ENCODE data around the gene RREB1. TPM values are rescaled to one million over a fixed set of nuclear protein-coding genes. Genes with fewer than 3 reads are reported as not detected.

RREB1 gene
- total and polyA plus RNA-seq, 2 experiments from 2014 or later: 8.5 to 25.5 TPM

GRCh38 chr6:7271205-7271534 is 163.4 kb downstream of the RREB1 start:
- ATAC-seq (no peak), DNase-seq (ENCODE audit: low spot score) (no peak)
- Mint-ChIP-seq H3K27ac (no peak overlapping the region), H3K27me3 (ENCODE audit: insufficient read depth, low read depth, poor library complexity) (peaks cover 2% of the 10 kb centered on the region), H3K36me3 (ENCODE audit: low read depth) (no peaks in the 10 kb centered on the region), H3K4me3 (no peak overlapping the region), H3K9me3 (no peaks in the 10 kb centered on the region), H3K4me1 (0 out of 3 replicates have a peak, but pooled peaks cover 3% of the 10 kb centered on the region)
- Histone ChIP-seq H3K9me2 (ENCODE audit: insufficient read depth) (no peaks in the 10 kb centered on the region), H3K4me2 (no peak overlapping the region), H3K4me1 (ENCODE audit: insufficient read depth) (no peaks in the 10 kb centered on the region), H3K4me3 (no peak overlapping the region), H4K20me1 (replicated peaks; ENCODE audit: insufficient read depth) (no peaks in the 10 kb centered on the region), H3K36me3 (ENCODE audit: insufficient read depth) (no peaks in the 10 kb centered on the region), H3K79me2 (replicated peaks; ENCODE audit: insufficient read depth) (no peaks in the 10 kb centered on the region), H3K27ac (ENCODE audit: low read depth) (no peak overlapping the region), H2AFZ (no peak overlapping the region), H3F3A (replicated peaks; ENCODE audit: low read depth) (no peaks in the 10 kb centered on the region), H3K27me3 (ENCODE audit: insufficient read depth) (no peaks in the 10 kb centered on the region)
- no peak for TF ChIP-seq POLR2AphosphoS5 (IDR thresholded peaks at IDR 0.05; ENCODE audit: low read depth)
- TF ChIP-seq ZNF114 (CRISPR knock-in tag; IDR thresholded peaks at IDR 0.05): no peak
- TF ChIP-seq, protein P1, sequence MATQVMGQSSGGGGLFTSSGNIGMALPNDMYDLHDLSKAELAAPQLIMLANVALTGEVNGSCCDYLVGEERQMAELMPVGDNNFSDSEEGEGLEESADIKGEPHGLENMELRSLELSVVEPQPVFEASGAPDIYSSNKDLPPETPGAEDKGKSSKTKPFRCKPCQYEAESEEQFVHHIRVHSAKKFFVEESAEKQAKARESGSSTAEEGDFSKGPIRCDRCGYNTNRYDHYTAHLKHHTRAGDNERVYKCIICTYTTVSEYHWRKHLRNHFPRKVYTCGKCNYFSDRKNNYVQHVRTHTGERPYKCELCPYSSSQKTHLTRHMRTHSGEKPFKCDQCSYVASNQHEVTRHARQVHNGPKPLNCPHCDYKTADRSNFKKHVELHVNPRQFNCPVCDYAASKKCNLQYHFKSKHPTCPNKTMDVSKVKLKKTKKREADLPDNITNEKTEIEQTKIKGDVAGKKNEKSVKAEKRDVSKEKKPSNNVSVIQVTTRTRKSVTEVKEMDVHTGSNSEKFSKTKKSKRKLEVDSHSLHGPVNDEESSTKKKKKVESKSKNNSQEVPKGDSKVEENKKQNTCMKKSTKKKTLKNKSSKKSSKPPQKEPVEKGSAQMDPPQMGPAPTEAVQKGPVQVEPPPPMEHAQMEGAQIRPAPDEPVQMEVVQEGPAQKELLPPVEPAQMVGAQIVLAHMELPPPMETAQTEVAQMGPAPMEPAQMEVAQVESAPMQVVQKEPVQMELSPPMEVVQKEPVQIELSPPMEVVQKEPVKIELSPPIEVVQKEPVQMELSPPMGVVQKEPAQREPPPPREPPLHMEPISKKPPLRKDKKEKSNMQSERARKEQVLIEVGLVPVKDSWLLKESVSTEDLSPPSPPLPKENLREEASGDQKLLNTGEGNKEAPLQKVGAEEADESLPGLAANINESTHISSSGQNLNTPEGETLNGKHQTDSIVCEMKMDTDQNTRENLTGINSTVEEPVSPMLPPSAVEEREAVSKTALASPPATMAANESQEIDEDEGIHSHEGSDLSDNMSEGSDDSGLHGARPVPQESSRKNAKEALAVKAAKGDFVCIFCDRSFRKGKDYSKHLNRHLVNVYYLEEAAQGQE (IDR thresholded peaks at IDR 0.05; ENCODE audit: unreplicated experiment): no peak
- TF ChIP-seq ETS1 (IDR thresholded peaks at IDR 0.05): no peak
- no peak for TF ChIP-seq JUNB (IDR thresholded peaks at IDR 0.05; ENCODE audit: unreplicated experiment)
- no peak for TF ChIP-seq CREB1 (CRISPR knock-in tag; IDR thresholded peaks at IDR 0.05; ENCODE audit: low read depth)
- TF ChIP-seq ZNF331 (CRISPR knock-in tag; IDR thresholded peaks at IDR 0.05; ENCODE audit: low read depth): no peak
- TF ChIP-seq EZH2 (IDR thresholded peaks at IDR 0.05; ENCODE audit: low read depth, unreplicated experiment): no peak
- TF ChIP-seq, protein P2, sequence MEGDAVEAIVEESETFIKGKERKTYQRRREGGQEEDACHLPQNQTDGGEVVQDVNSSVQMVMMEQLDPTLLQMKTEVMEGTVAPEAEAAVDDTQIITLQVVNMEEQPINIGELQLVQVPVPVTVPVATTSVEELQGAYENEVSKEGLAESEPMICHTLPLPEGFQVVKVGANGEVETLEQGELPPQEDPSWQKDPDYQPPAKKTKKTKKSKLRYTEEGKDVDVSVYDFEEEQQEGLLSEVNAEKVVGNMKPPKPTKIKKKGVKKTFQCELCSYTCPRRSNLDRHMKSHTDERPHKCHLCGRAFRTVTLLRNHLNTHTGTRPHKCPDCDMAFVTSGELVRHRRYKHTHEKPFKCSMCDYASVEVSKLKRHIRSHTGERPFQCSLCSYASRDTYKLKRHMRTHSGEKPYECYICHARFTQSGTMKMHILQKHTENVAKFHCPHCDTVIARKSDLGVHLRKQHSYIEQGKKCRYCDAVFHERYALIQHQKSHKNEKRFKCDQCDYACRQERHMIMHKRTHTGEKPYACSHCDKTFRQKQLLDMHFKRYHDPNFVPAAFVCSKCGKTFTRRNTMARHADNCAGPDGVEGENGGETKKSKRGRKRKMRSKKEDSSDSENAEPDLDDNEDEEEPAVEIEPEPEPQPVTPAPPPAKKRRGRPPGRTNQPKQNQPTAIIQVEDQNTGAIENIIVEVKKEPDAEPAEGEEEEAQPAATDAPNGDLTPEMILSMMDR (conservative IDR thresholded peaks at IDR 0.05; ENCODE audit: low read depth in 2 of 2): no peak
- TF ChIP-seq EZH2phosphoT487 (IDR thresholded peaks at IDR 0.05; ENCODE audit: unreplicated experiment): no peak
- TF ChIP-seq, protein P3, sequence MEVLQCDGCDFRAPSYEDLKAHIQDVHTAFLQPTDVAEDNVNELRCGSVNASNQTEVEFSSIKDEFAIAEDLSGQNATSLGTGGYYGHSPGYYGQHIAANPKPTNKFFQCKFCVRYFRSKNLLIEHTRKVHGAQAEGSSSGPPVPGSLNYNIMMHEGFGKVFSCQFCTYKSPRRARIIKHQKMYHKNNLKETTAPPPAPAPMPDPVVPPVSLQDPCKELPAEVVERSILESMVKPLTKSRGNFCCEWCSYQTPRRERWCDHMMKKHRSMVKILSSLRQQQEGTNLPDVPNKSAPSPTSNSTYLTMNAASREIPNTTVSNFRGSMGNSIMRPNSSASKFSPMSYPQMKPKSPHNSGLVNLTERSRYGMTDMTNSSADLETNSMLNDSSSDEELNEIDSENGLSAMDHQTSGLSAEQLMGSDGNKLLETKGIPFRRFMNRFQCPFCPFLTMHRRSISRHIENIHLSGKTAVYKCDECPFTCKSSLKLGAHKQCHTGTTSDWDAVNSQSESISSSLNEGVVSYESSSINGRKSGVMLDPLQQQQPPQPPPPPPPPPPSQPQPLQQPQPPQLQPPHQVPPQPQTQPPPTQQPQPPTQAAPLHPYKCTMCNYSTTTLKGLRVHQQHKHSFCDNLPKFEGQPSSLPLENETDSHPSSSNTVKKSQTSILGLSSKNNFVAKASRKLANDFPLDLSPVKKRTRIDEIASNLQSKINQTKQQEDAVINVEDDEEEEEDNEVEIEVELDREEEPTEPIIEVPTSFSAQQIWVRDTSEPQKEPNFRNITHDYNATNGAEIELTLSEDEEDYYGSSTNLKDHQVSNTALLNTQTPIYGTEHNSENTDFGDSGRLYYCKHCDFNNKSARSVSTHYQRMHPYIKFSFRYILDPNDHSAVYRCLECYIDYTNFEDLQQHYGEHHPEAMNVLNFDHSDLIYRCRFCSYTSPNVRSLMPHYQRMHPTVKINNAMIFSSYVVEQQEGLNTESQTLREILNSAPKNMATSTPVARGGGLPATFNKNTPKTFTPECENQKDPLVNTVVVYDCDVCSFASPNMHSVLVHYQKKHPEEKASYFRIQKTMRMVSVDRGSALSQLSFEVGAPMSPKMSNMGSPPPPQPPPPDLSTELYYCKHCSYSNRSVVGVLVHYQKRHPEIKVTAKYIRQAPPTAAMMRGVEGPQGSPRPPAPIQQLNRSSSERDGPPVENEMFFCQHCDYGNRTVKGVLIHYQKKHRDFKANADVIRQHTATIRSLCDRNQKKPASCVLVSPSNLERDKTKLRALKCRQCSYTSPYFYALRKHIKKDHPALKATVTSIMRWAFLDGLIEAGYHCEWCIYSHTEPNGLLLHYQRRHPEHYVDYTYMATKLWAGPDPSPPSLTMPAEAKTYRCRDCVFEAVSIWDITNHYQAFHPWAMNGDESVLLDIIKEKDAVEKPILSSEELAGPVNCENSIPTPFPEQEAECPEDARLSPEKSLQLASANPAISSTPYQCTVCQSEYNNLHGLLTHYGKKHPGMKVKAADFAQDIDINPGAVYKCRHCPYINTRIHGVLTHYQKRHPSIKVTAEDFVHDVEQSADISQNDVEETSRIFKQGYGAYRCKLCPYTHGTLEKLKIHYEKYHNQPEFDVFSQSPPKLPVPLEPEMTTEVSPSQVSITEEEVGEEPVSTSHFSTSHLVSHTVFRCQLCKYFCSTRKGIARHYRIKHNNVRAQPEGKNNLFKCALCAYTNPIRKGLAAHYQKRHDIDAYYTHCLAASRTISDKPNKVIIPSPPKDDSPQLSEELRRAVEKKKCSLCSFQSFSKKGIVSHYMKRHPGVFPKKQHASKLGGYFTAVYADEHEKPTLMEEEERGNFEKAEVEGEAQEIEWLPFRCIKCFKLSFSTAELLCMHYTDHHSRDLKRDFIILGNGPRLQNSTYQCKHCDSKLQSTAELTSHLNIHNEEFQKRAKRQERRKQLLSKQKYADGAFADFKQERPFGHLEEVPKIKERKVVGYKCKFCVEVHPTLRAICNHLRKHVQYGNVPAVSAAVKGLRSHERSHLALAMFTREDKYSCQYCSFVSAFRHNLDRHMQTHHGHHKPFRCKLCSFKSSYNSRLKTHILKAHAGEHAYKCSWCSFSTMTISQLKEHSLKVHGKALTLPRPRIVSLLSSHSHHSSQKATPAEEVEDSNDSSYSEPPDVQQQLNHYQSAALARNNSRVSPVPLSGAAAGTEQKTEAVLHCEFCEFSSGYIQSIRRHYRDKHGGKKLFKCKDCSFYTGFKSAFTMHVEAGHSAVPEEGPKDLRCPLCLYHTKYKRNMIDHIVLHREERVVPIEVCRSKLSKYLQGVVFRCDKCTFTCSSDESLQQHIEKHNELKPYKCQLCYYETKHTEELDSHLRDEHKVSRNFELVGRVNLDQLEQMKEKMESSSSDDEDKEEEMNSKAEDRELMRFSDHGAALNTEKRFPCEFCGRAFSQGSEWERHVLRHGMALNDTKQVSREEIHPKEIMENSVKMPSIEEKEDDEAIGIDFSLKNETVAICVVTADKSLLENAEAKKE (CRISPR knock-in tag; IDR thresholded peaks at IDR 0.05): no peak
- TF ChIP-seq STAT1 (IDR thresholded peaks at IDR 0.05; ENCODE audit: unreplicated experiment): no peak
- TF ChIP-seq NANOG (IDR thresholded peaks at IDR 0.05; ENCODE audit: borderline replicate concordance): no peak

All from GM23338 (cell line).